Mesenchymal stem cell (in vitro differentiated cells and primary cell): ENCODE data around the gene NOCT.

Experiments used
- DNase-seq: peaks from one replicate; pipeline ENCODE4 v3.0.0-alpha.2; 2013
- H2AFZ ChIP-seq: one replicate; pipeline ENCODE4 v1.6.1; 2013; ENCODE audit warnings: low read depth, mild to moderate bottlenecking, control low read depth, inconsistent platforms, low read length, moderate library complexity
- H2AK5ac ChIP-seq: 2 replicates; pipeline ENCODE4 v1.6.1; 2013; ENCODE audit warnings: low read length, moderate library complexity, mild to moderate bottlenecking, inconsistent platforms; ENCODE audit not compliant: severe bottlenecking
- H2BK120ac ChIP-seq: one replicate; pipeline ENCODE4 v1.6.1; 2013; ENCODE audit warnings: low read depth, mild to moderate bottlenecking, inconsistent platforms, low read length, moderate library complexity
- H2BK12ac ChIP-seq, 2 experiments: one replicate each; pipeline ENCODE4 v1.6.1; 2013; ENCODE audit warnings: inconsistent platforms in 2 of 2, low read length in 2 of 2, mild to moderate bottlenecking in 2 of 2, moderate library complexity in 2 of 2, control low read depth in 1 of 2
- H2BK15ac ChIP-seq: one replicate; pipeline ENCODE4 v1.6.1; 2013; ENCODE audit warnings: mild to moderate bottlenecking, low read depth, inconsistent platforms; ENCODE audit not compliant: poor library complexity, severe bottlenecking
- H2BK5ac ChIP-seq: 2 replicates; pipeline ENCODE4 v1.6.1; 2013; ENCODE audit warnings: low read depth, mild to moderate bottlenecking, low read length, control low read depth, inconsistent platforms; ENCODE audit not compliant: poor library complexity, severe bottlenecking
- H3K14ac ChIP-seq, 2 experiments: one replicate each; pipeline ENCODE4 v1.6.1; 2013; ENCODE audit warnings: inconsistent platforms in 2 of 2, low read length in 2 of 2, control low read depth in 1 of 2, mild to moderate bottlenecking in 1 of 2, moderate library complexity in 1 of 2
- H3K18ac ChIP-seq, 2 experiments: one replicate each; pipeline ENCODE4 v1.6.1; 2013; ENCODE audit warnings: inconsistent platforms in 2 of 2, low read length in 2 of 2, control low read depth in 1 of 2, low read depth in 1 of 2, mild to moderate bottlenecking in 1 of 2
- H3K23ac ChIP-seq, 2 experiments: one replicate each; pipeline ENCODE4 v1.6.1; 2013; ENCODE audit warnings: inconsistent platforms in 2 of 2, low read length in 2 of 2, mild to moderate bottlenecking in 2 of 2, moderate library complexity in 2 of 2, control low read depth in 1 of 2
- H3K27ac ChIP-seq: 2 replicates; pipeline ENCODE4 v1.5.1; 2013; ENCODE audit warnings: mild to moderate bottlenecking, moderate library complexity, low read length, control low read depth, inconsistent platforms; ENCODE audit not compliant: poor library complexity, severe bottlenecking
- H3K27me3 ChIP-seq, 2 experiments: 2 replicates each; pipeline versions ENCODE4 v1.6.1 to v1.7.0; 2013; ENCODE audit warnings: low read length in 2 of 2, mild to moderate bottlenecking in 2 of 2, moderate library complexity in 2 of 2, control low read depth in 1 of 2, inconsistent platforms in 1 of 2; ENCODE audit not compliant: control insufficient read depth in 1 of 2, insufficient read depth in 1 of 2
- H3K36me3 ChIP-seq, 2 experiments: 2 replicates each; pipeline versions ENCODE4 v1.6.1 to v1.7.0; 2013; ENCODE audit warnings: low read length in 2 of 2, control low read depth in 1 of 2, inconsistent platforms in 1 of 2, low read depth in 1 of 2, mild to moderate bottlenecking in 1 of 2; ENCODE audit not compliant: insufficient read depth in 2 of 2, control insufficient read depth in 1 of 2
- H3K4ac ChIP-seq, 2 experiments: one replicate each; pipeline ENCODE4 v1.6.1; 2013; ENCODE audit warnings: inconsistent platforms in 2 of 2, low read length in 2 of 2, mild to moderate bottlenecking in 2 of 2, moderate library complexity in 2 of 2, control low read depth in 1 of 2, low read depth in 1 of 2
- H3K4me1 ChIP-seq: 2 replicates; pipeline ENCODE4 v1.6.1; 2013; ENCODE audit warnings: low read depth, low read length, control low read depth; ENCODE audit not compliant: control insufficient read depth, insufficient read depth
- H3K4me2 ChIP-seq: 2 replicates; pipeline ENCODE4 v1.6.1; 2013; ENCODE audit warnings: low read length, mild to moderate bottlenecking, inconsistent platforms; ENCODE audit not compliant: poor library complexity, severe bottlenecking
- H3K4me3 ChIP-seq, 2 experiments: 2 replicates each; pipeline versions ENCODE4 v1.5.1 to v1.7.0; 2013; ENCODE audit warnings: low read length in 2 of 2, mild to moderate bottlenecking in 2 of 2, control low read depth in 1 of 2, low read depth in 1 of 2; ENCODE audit not compliant: insufficient read depth in 1 of 2
- H3K79me1 ChIP-seq: replicated peaks from 2 replicates; pipeline ENCODE4 v1.6.1; 2013; ENCODE audit warnings: mild to moderate bottlenecking, control low read depth, low read length, inconsistent platforms; ENCODE audit not compliant: poor library complexity, severe bottlenecking
- H3K9ac ChIP-seq: 2 replicates; pipeline ENCODE4 v1.7.0; 2013; ENCODE audit warnings: mild to moderate bottlenecking, low read length, moderate library complexity
- H3K9me3 ChIP-seq: 2 replicates; pipeline ENCODE4 v1.7.0; 2013; ENCODE audit warnings: mild to moderate bottlenecking, low read length; ENCODE audit not compliant: control insufficient read depth
- H4K8ac ChIP-seq: one replicate; pipeline ENCODE4 v1.6.1; 2013; ENCODE audit warnings: inconsistent platforms, mild to moderate bottlenecking, low read length, moderate library complexity
- H4K91ac ChIP-seq: one replicate; pipeline ENCODE4 v1.6.1; 2013; ENCODE audit warnings: mild to moderate bottlenecking, low read length, inconsistent platforms
- WGBS: methylation state at CpG from one replicate; pipeline ENCODE4 v1.1.7; 2013; ENCODE audit warnings: mixed read lengths; 5-methylcytosine and 5-hydroxymethylcytosine counted together

NOCT gene

GRCh38 chr4:138976526-138976925 lies 39.1 kb upstream of the NOCT start:
- H2AFZ ChIP-seq, result no peak overlapping the region
- peaks cover 3% of the 10 kb centered on the region for H3K4me1 ChIP-seq
- H3K9ac ChIP-seq, result no peak overlapping the region
- no peak for DNase-seq
- no peak overlapping the region for H4K91ac ChIP-seq
- H3K79me1 ChIP-seq, result no peaks in the 10 kb centered on the region
- H2AK5ac ChIP-seq, result no peak overlapping the region
- H3K27me3 ChIP-seq, result no peaks in the 10 kb centered on the region
- H3K23ac ChIP-seq, result no peak overlapping the region
- no peak overlapping the region for H2BK15ac ChIP-seq
- no peak overlapping the region for H3K4me2 ChIP-seq
- no peak overlapping the region for H3K4ac ChIP-seq
- no peak overlapping the region for H2BK12ac ChIP-seq
- no peak overlapping the region for H2BK120ac ChIP-seq
- no peak overlapping the region for H3K27ac ChIP-seq
- H2BK5ac ChIP-seq, result no peak overlapping the region
- H4K8ac ChIP-seq, result no peak overlapping the region
- H3K4me3 ChIP-seq, result no peak overlapping the region
- H3K14ac ChIP-seq, result no peak overlapping the region
- no peaks in the 10 kb centered on the region for H3K36me3 ChIP-seq
- no peak overlapping the region for H3K18ac ChIP-seq
- H3K9me3 ChIP-seq, result no peaks in the 10 kb centered on the region

GRCh38 chr4:138977524-138977923 lies 38.1 kb upstream of the NOCT start:
- no peak overlapping the region for H2BK12ac ChIP-seq
- no peak overlapping the region for H2BK120ac ChIP-seq
- no peak overlapping the region for H3K4me3 ChIP-seq
- no peak overlapping the region for H4K8ac ChIP-seq
- no peak overlapping the region for H3K23ac ChIP-seq
- no peak overlapping the region for H2BK5ac ChIP-seq
- H3K4ac ChIP-seq, result no peak overlapping the region
- no peak overlapping the region for H3K14ac ChIP-seq
- peaks cover 3% of the 10 kb centered on the region for H3K4me1 ChIP-seq
- no peak overlapping the region for H3K18ac ChIP-seq
- DNase-seq, result no peak
- H2AFZ ChIP-seq, result no peak overlapping the region
- no peaks in the 10 kb centered on the region for H3K27me3 ChIP-seq
- no peaks in the 10 kb centered on the region for H3K36me3 ChIP-seq
- H2AK5ac ChIP-seq, result no peak overlapping the region
- H3K27ac ChIP-seq, result no peak overlapping the region
- 86% methylated on average over 5 of the region's 6 CpGs for WGBS
- no peak overlapping the region for H3K4me2 ChIP-seq
- no peaks in the 10 kb centered on the region for H3K9me3 ChIP-seq
- H3K9ac ChIP-seq, result no peak overlapping the region
- H2BK15ac ChIP-seq, result no peak overlapping the region
- no peak overlapping the region for H4K91ac ChIP-seq
- no peaks in the 10 kb centered on the region for H3K79me1 ChIP-seq

GRCh38 chr4:138978028-138978585 lies 37.5 kb upstream of the NOCT start:
- no peak overlapping the region for H2AFZ ChIP-seq
- WGBS, result 85% methylated on average over 5 of the region's 5 CpGs
- no peak overlapping the region for H2BK15ac ChIP-seq
- H4K91ac ChIP-seq, result no peak overlapping the region
- no peaks in the 10 kb centered on the region for H3K79me1 ChIP-seq
- H3K9ac ChIP-seq, result no peak overlapping the region
- no peak overlapping the region for H3K23ac ChIP-seq
- no peaks in the 10 kb centered on the region for H3K36me3 ChIP-seq
- H3K4me3 ChIP-seq, result no peak overlapping the region
- H3K4ac ChIP-seq, result no peak overlapping the region
- peak overlapping the region; percentile 34 for H2BK120ac ChIP-seq
- no peaks in the 10 kb centered on the region for H3K27me3 ChIP-seq
- no peak overlapping the region for H2AK5ac ChIP-seq
- DNase-seq, result no peak
- peaks cover 1% of the 10 kb centered on the region for H3K4me1 ChIP-seq
- H2BK12ac ChIP-seq, result peak overlapping the region in 1 of 2 experiments; percentile 42
- H2BK5ac ChIP-seq, result no peak overlapping the region
- no peaks in the 10 kb centered on the region for H3K9me3 ChIP-seq
- no peak overlapping the region for H3K14ac ChIP-seq
- no peak overlapping the region for H3K27ac ChIP-seq
- peak overlapping the region; percentile 21 to 34 for H3K18ac ChIP-seq
- no peak overlapping the region for H4K8ac ChIP-seq
- no peak overlapping the region for H3K4me2 ChIP-seq

- no peak overlapping the region for H2BK12ac ChIP-seq
- no peak overlapping the region for H3K27ac ChIP-seq
- no peak overlapping the region for H3K4me3 ChIP-seq
- H2BK15ac ChIP-seq, result no peak overlapping the region
- H3K79me1 ChIP-seq, result no peaks in the 10 kb centered on the region
- peak overlapping the region; percentile 21 to 24 for H3K18ac ChIP-seq
- H3K9ac ChIP-seq, result no peak overlapping the region
- H2BK5ac ChIP-seq, result no peak overlapping the region
- no peak overlapping the region for H3K14ac ChIP-seq
- no peak overlapping the region for H4K91ac ChIP-seq
- no peaks in the 10 kb centered on the region for H3K4me1 ChIP-seq
- peak overlapping the region; percentile 34 for H2BK120ac ChIP-seq
- 91% methylated on average over 3 of the region's 3 CpGs for WGBS
- H3K4me2 ChIP-seq, result no peak overlapping the region
- no peaks in the 10 kb centered on the region for H3K27me3 ChIP-seq
- H4K8ac ChIP-seq, result no peak overlapping the region
- no peak overlapping the region for H2AFZ ChIP-seq
- H3K9me3 ChIP-seq, result no peaks in the 10 kb centered on the region
- H3K36me3 ChIP-seq, result no peaks in the 10 kb centered on the region
- no peak overlapping the region for H3K4ac ChIP-seq
- no peak overlapping the region for H2AK5ac ChIP-seq
- DNase-seq, result no peak
- H3K23ac ChIP-seq, result no peak overlapping the region
Observed at GRCh38 chr4:138978600-138978999, 37.0 kb upstream of the NOCT start.
